ES-I3 (cell line): ENCODE data around the gene DTX3L.

Experiments
- H3K36me3 ChIP-seq: 2 replicates; pipeline ENCODE4 v1.6.1; 2013; ENCODE audit warnings: mild to moderate bottlenecking, low read length, control low read depth, moderate library complexity; ENCODE audit not compliant: insufficient read depth
- H3K4me1 ChIP-seq: 2 replicates; pipeline ENCODE4 v1.6.1; 2013; ENCODE audit warnings: mild to moderate bottlenecking, control low read depth, low read length; ENCODE audit not compliant: insufficient read depth
- H3K9ac ChIP-seq: 2 replicates; pipeline ENCODE4 v1.6.1; 2013; ENCODE audit warnings: low read depth, mild to moderate bottlenecking, low read length, moderate library complexity
- H3K9me3 ChIP-seq: 2 replicates; pipeline ENCODE4 v1.6.1; 2013; ENCODE audit warnings: mild to moderate bottlenecking, low read length, moderate library complexity; ENCODE audit not compliant: control insufficient read depth, insufficient read depth

The DTX3L gene

DNA sequence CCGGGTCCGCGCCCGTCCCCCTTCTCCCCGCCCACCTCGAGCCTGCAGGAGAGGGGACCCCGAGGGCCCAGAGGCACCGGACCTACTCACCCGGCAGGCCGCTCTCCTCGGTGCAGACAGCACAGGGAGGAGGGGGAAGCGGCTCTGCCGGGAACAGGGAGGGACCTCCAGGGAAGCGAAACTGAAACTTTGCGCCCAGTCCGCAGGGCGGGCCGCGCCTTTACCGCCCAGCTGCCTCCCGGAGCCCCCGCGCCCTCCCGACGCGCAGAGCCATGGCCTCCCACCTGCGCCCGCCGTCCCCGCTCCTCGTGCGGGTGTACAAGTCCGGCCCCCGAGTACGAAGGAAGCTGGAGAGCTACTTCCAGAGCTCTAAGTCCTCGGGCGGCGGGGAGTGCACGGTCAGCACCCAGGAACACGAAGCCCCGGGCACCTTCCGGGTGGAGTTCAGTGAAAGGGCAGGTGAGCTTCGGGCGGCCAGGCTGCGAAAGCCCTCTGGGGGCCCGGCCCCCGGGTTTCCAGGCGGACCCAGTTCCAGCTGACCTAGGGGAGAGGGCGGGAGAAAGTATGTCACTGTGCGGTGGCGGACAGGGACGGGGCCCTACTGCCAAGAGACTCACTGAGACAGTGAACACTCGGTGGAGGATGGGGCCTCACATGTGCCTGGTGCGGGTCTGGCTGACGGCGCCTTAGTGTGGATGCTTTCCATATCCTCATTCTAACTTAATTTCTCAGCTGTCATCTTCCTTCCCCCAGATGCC, at the start of gene DTX3L, which contains the start of gene PARP9:
TSS of gene DTX3L (plus strand) at position 184 of the 758 bp plus-strand sequence. CDS start at position 273, 89 bp downstream.
TSS of gene PARP9 (minus strand) at position 146 of the 758 bp plus-strand sequence. CDS start 4,680 bp downstream, outside the sequence.
- Histone ChIP-seq H3K9me3 (no peaks in the 10 kb centered on the region), H3K4me1 (peaks cover 4% of the 10 kb centered on the region), H3K9ac (peak within 1 kb of the TSS; percentile 77), H3K36me3 (no peaks in the 10 kb centered on the region)

- Histone ChIP-seq H3K4me1 (peaks cover 16% of the 10 kb centered on the region), H3K9ac (peak overlapping the region; percentile 92; the same call in 1 of the 2 replicates)
These were observed 49.1 kb upstream of the DTX3L start for GRCh38 chr3:122515020-122515468.

GRCh38 chr3:122515870-122516269, 48.3 kb upstream of the DTX3L start:
- Histone ChIP-seq H3K36me3 (no peaks in the 10 kb centered on the region), H3K9me3 (no peaks in the 10 kb centered on the region), H3K4me1 (peaks cover 8% of the 10 kb centered on the region; the same call in 1 of the 2 replicates), H3K9ac (no peak overlapping the region)

More at GRCh38 chr3:122515020-122515468, 49.1 kb upstream of the DTX3L start:
- Histone ChIP-seq H3K36me3 (no peaks in the 10 kb centered on the region), H3K9me3 (no peaks in the 10 kb centered on the region)

- no peak overlapping the region for H3K9ac ChIP-seq
- no peaks in the 10 kb centered on the region for H3K36me3 ChIP-seq
- no peaks in the 10 kb centered on the region for H3K9me3 ChIP-seq
- H3K4me1 ChIP-seq, result peaks cover 3% of the 10 kb centered on the region; the same call in 1 of the 2 replicates
These were observed 47.2 kb upstream of the DTX3L start for GRCh38 chr3:122516846-122517360.

- no peaks in the 10 kb centered on the region for H3K36me3 ChIP-seq
- no peaks in the 10 kb centered on the region for H3K4me1 ChIP-seq
- no peaks in the 10 kb centered on the region for H3K9me3 ChIP-seq
- H3K9ac ChIP-seq, result no peak overlapping the region
These were observed 44.4 kb upstream of the DTX3L start for GRCh38 chr3:122519693-122520092.

DNA sequence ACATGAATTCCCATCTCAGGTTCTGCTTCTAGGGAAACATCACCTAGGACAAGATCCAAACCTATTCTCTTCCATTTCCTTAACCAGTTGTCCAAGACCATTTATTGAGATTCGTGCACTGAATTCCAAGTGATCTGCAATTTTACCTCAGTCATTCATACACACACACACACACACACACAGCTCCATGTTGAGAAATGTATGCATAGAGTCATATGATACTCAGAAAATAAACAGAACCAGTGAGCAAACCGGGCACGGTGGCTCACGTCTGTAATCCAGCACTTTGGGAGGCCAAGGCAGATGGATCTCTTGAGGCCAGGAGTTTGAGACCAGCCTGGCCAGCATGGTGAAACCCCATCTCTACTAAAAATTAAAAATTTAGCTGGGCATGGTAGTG, 43.3 kb upstream of the DTX3L start:
- H3K9ac ChIP-seq, result no peak overlapping the region
- H3K4me1 ChIP-seq, result no peaks in the 10 kb centered on the region
- H3K9me3 ChIP-seq, result no peaks in the 10 kb centered on the region
- no peaks in the 10 kb centered on the region for H3K36me3 ChIP-seq

DNA sequence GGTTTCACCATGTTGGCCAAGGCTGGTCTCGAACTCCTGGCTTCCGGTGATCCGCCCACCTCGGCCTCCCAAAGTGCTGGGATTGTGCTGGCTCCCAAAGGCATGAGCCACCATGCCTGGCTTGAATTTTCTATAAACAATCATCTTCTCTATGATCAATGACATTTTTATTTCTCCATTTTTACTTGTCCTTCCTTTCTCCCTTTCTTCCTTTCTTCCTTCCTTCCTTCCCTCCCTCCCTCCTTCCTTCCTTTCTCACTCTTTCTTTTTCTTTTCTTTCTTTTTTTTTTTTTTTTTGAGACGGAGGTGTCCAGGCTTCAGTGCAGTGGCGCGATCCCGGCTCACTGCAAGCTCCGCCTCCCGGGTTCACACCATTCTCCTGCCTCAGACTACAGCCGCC, 40.8 kb upstream of the DTX3L start:
- H3K9ac ChIP-seq, result no peak overlapping the region
- H3K36me3 ChIP-seq, result no peaks in the 10 kb centered on the region
- H3K9me3 ChIP-seq, result no peaks in the 10 kb centered on the region
- no peaks in the 10 kb centered on the region for H3K4me1 ChIP-seq

- H3K4me1 ChIP-seq, result peaks cover 8% of the 10 kb centered on the region; the same call in 1 of the 2 replicates
- H3K36me3 ChIP-seq, result no peaks in the 10 kb centered on the region; the same call in 1 of the 2 replicates
- H3K9me3 ChIP-seq, result no peaks in the 10 kb centered on the region
- no peak overlapping the region for H3K9ac ChIP-seq
These were observed 34.0 kb upstream of the DTX3L start for GRCh38 chr3:122530164-122530563.

GRCh38 chr3:122533480-122533879, 30.7 kb upstream of the DTX3L start:
- H3K9ac ChIP-seq, result no peak overlapping the region
- no peaks in the 10 kb centered on the region; the same call in 1 of the 2 replicates for H3K36me3 ChIP-seq
- no peaks in the 10 kb centered on the region for H3K9me3 ChIP-seq
- peaks cover 34% of the 10 kb centered on the region for H3K4me1 ChIP-seq

DNA sequence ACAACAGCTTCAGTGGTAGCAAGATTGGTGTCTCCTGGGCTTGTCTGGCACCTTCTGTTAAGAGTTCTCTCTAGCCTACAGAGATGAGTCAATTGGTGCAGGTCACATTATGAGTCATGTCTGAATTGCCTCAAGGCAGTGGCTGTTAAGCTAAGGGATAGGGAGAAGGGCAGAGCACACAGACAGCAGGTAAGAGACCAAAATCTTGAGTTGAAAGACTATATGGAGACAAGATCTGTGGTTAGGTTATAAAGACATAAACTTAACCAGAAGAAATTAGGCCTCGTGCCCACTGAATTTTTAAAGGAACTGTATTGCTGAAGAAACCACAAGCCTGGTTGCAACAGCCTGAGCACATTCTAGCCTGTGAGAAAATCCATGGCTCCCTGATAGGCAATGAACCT, 30.2 kb upstream of the DTX3L start:
- no peaks in the 10 kb centered on the region for H3K9me3 ChIP-seq
- H3K36me3 ChIP-seq, result no peaks in the 10 kb centered on the region; the same call in 1 of the 2 replicates
- peaks cover 34% of the 10 kb centered on the region for H3K4me1 ChIP-seq
- no peak overlapping the region for H3K9ac ChIP-seq

DNA sequence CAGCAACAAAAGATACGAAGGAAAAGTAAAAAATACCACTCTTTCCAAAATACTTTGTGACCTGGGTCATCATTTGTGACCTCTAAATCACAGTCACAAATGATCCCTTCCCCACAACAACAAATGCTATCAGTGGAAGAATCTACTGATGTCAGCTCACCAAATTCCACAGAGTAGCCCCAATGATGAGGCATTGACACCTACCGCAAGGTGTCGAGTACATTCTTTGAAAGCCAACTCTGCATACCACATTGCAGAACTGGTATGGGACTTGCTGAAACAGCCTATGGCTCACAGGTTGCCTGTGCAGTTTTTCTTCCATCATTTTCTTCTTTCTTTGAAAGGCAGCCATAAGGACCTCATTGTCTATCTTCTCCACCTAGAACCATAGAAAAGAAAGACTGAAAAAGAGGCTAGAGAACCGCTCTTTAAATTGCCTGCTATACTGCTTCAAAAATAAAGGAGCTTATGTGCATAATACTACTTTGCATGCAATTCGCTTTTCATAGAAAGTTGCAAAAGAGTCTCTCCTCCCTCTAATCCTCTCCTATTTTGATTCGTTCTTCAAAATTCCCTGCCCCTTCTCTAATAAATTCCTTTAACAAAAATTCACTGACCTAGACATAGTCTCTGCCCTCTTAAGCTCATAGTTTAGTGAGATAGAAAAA, 28.0 kb upstream of the DTX3L start:
- Histone ChIP-seq H3K9ac (0 out of 2 replicates have a peak overlapping the region, but pooled peaks have one; percentile 1), H3K9me3 (no peaks in the 10 kb centered on the region), H3K36me3 (no peaks in the 10 kb centered on the region; the same call in 1 of the 2 replicates), H3K4me1 (peaks cover 34% of the 10 kb centered on the region)

DNA sequence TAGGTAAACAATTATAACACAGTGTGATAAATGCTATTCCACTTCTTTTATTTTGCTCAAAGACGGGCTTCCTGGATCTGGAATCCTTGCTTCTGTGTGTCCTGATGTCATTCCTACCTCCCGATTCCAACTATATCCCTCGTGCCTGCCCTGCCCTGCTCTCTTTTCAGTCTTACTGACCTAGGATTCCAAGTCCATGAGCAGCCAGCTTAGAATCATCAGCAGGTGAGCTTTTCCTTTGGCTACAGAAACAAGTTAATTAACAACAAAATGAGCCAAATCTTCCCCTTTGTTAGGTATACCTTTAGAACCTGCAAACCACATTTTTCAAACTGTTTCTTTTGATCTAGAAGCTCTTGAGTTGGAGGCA, 27.5 kb upstream of the DTX3L start:
- Histone ChIP-seq H3K9ac (0 out of 2 replicates have a peak overlapping the region, but pooled peaks have one; percentile 1), H3K9me3 (no peaks in the 10 kb centered on the region), H3K36me3 (no peaks in the 10 kb centered on the region; the same call in 1 of the 2 replicates), H3K4me1 (peaks cover 34% of the 10 kb centered on the region)

- H3K4me1 ChIP-seq, result peaks cover 31% of the 10 kb centered on the region
- H3K9ac ChIP-seq, result no peak overlapping the region
- no peaks in the 10 kb centered on the region; the same call in 1 of the 2 replicates for H3K36me3 ChIP-seq
- no peaks in the 10 kb centered on the region for H3K9me3 ChIP-seq
These were observed 25.1 kb upstream of the DTX3L start for GRCh38 chr3:122538956-122539490.

- H3K9me3 ChIP-seq, result no peaks in the 10 kb centered on the region
- no peak overlapping the region for H3K9ac ChIP-seq
- H3K4me1 ChIP-seq, result no peaks in the 10 kb centered on the region
- no peaks in the 10 kb centered on the region for H3K36me3 ChIP-seq
These were observed 18.0 kb upstream of the DTX3L start for GRCh38 chr3:122546151-122546550.
